Testis (tissue), 3 donors: ENCODE results near the gene KCP. TPM values are rescaled to one million over a fixed set of nuclear protein-coding genes. Genes with fewer than 3 reads are reported as not detected.

Source experiments
- DNase-seq: peaks from one replicate; pipeline ENCODE4 v3.0.0-alpha.2; 2019
- H3K27ac ChIP-seq, 2 donors: fragments of 200-600 bp; sonication (generic); one replicate each; pipeline ENCODE4 v1.5.1; 2019
- H3K27me3 ChIP-seq: fragments of 200-600 bp; sonication (generic); one replicate; pipeline ENCODE4 v1.5.1; 2019
- H3K36me3 ChIP-seq: fragments of 200-600 bp; sonication (generic); one replicate; pipeline ENCODE4 v1.5.1; 2017; ENCODE audit warnings: low read depth; ENCODE audit errors: missing control alignments
- H3K4me1 ChIP-seq: fragments of 200-600 bp; sonication (generic); one replicate; pipeline ENCODE4 v1.5.1; 2019
- H3K4me3 ChIP-seq, 2 donors: fragments of 200-600 bp; sonication (generic); one replicate each; pipeline ENCODE4 v1.5.1; 2017 to 2019
- H3K9me3 ChIP-seq: fragments of 200-600 bp; sonication (generic); one replicate; pipeline ENCODE4 v1.5.1; 2017
- POLR2A ChIP-seq: fragments of 450-650 bp; IDR thresholded peaks from one replicate; pipeline ENCODE4 v1.6.1; 2017; ENCODE audit warnings: antibody characterized with exemption, mild to moderate bottlenecking, moderate library complexity
- WGBS, 2 donors: methylation state at CpG; one replicate each; pipeline ENCODE4 v1.1.5; 2018; 5-methylcytosine and 5-hydroxymethylcytosine counted together
- intact Hi-C: fragments of 100-400 bp; cut with DNase I; formaldehyde crosslinking; loops from one replicate; pipeline ENCODE4 v1.15.1; 2023; ENCODE audit warnings: low total_unique reads
- polyA plus RNA-seq: library from polyadenylated mRNA; stranded (reverse); fragments of 350-450 nt; fragmentation: Illumina TruSeq; extraction: RNeasy Lipid Tissue Mini Kit (QIAGEN cat#74804); gene quantifications from one replicate; pipeline ENCODE4 v1.2.3, GENCODE V29; 2014; ENCODE audit warnings: low read depth, low replicate concordance; ENCODE audit not compliant: insufficient read depth
- total RNA-seq, 2 donors: library from RNA; depleted of rRNA; stranded (reverse); fragments of >200 nt; gene quantifications; one replicate each; pipeline ENCODE4 v1.2.3, GENCODE V29; 2016
- TF ChIP-seq, protein P1 (sequence below), 3 experiments: fragments of 450-650 bp in 2 of 3; fragments of 200-600 bp in 1 of 3; sonication (generic) in 1 of 3; IDR thresholded peaks; one replicate each; pipeline ENCODE4 v1.5.1; 2016 to 2019; ENCODE audit warnings: antibody characterized with exemption in 3 of 3, mild to moderate bottlenecking in 2 of 3, moderate library complexity in 1 of 3

The KCP gene
- total and polyA plus RNA-seq, 3 donors from 2014 or later, result 0.68 to 1.4 (median 1.2) TPM

- intact Hi-C loops, result no loop called here
- Histone ChIP-seq H3K27ac (no peak overlapping the region), H3K9me3 (no peaks in the 10 kb centered on the region), H3K4me1 (peaks cover 15% of the 10 kb centered on the region), H3K36me3 (no peaks in the 10 kb centered on the region), H3K27me3 (no peaks in the 10 kb centered on the region), H3K4me3 (no peak overlapping the region)
- 86 to 90% methylated on average over 8 to 17 of the region's 17 CpGs for WGBS, 2 donors
- DNase-seq, result no peak
- TF ChIP-seq POLR2A, result no peak
- TF ChIP-seq, protein P1, sequence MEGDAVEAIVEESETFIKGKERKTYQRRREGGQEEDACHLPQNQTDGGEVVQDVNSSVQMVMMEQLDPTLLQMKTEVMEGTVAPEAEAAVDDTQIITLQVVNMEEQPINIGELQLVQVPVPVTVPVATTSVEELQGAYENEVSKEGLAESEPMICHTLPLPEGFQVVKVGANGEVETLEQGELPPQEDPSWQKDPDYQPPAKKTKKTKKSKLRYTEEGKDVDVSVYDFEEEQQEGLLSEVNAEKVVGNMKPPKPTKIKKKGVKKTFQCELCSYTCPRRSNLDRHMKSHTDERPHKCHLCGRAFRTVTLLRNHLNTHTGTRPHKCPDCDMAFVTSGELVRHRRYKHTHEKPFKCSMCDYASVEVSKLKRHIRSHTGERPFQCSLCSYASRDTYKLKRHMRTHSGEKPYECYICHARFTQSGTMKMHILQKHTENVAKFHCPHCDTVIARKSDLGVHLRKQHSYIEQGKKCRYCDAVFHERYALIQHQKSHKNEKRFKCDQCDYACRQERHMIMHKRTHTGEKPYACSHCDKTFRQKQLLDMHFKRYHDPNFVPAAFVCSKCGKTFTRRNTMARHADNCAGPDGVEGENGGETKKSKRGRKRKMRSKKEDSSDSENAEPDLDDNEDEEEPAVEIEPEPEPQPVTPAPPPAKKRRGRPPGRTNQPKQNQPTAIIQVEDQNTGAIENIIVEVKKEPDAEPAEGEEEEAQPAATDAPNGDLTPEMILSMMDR (IDR thresholded peaks at IDR 0.05), result no peak
Observed at GRCh38 chr7:128827248-128827958, 83.1 kb downstream of the KCP start.

- H3K9me3 ChIP-seq, result no peaks in the 10 kb centered on the region
- 75 to 88% methylated on average over 1 of the region's 1 CpG for WGBS, 2 donors
- H3K27ac ChIP-seq, result no peak overlapping the region
- TF ChIP-seq POLR2A, result no peak
- TF ChIP-seq, protein P1 (IDR thresholded peaks at IDR 0.05), result no peak
- H3K4me1 ChIP-seq, result peaks cover 10% of the 10 kb centered on the region
- intact Hi-C loops, result no loop called here
- no peaks in the 10 kb centered on the region for H3K27me3 ChIP-seq
- no peak overlapping the region for H3K4me3 ChIP-seq
- H3K36me3 ChIP-seq, result no peaks in the 10 kb centered on the region
- DNase-seq, result no peak
Observed at GRCh38 chr7:128826916-128827247, 83.6 kb downstream of the KCP start.

Other genes with a start within 250 kb of the KCP start
- 10 to 100 TPM; 12.0 to 46.8 TPM for gene GARIN1A, start 238.4 kb downstream of the KCP start, total RNA-seq
- 46.0 TPM for gene GARIN1A, start 238.4 kb downstream of the KCP start, polyA plus RNA-seq
- 10 to 100 TPM; 63.2 to 63.4 TPM for gene CALU, start 171.3 kb downstream of the KCP start, total RNA-seq
- gene CALU, start 171.3 kb downstream of the KCP start, polyA plus RNA-seq, result 81.4 TPM
- not detected for gene OPN1SW, start 134.9 kb downstream of the KCP start, total RNA-seq
- not detected for gene OPN1SW, start 134.9 kb downstream of the KCP start, polyA plus RNA-seq
- 100 to 1,000 TPM; 265 to 553 TPM for gene CCDC136, start 118.7 kb downstream of the KCP start, total RNA-seq
- 564 TPM for gene CCDC136, start 118.7 kb downstream of the KCP start, polyA plus RNA-seq
- gene FLNC, start 80.3 kb downstream of the KCP start, total RNA-seq, result 10 to 100 TPM in 1 of 2 donors, 1 to 10 TPM in 1; 8.8 to 14.4 TPM
- 21.4 TPM for gene FLNC, start 80.3 kb downstream of the KCP start, polyA plus RNA-seq
- gene ATP6V1F, start 47.9 kb downstream of the KCP start, total RNA-seq, result 100 to 1,000 TPM; 133 to 166 TPM
- gene ATP6V1F, start 47.9 kb downstream of the KCP start, polyA plus RNA-seq, result 414 TPM
- 1 to 10 TPM; 2.9 to 5.6 TPM for gene IRF5, start 27.2 kb upstream of the KCP start, total RNA-seq
- gene IRF5, start 27.2 kb upstream of the KCP start, polyA plus RNA-seq, result 4.6 TPM
- gene TNPO3, start 144.4 kb upstream of the KCP start, total RNA-seq, result 10 to 100 TPM; 52.5 to 55.5 TPM
- gene TNPO3, start 144.4 kb upstream of the KCP start, polyA plus RNA-seq, result 62.8 TPM
- gene TSPAN33, start 234.0 kb upstream of the KCP start, total RNA-seq, result 10 to 100 TPM; 25.7 to 35.7 TPM
- gene TSPAN33, start 234.0 kb upstream of the KCP start, polyA plus RNA-seq, result 35.9 TPM